GM12874 (cell line): Measurements from ENCODE around the gene GLCE.

Source experiments
- CTCF ChIP-seq: IDR thresholded peaks from 2 replicates; pipeline ENCODE4 v1.5.1; 2011; ENCODE audit warnings: low read depth, mild to moderate bottlenecking, control low read depth, low read length, moderate library complexity; ENCODE audit not compliant: insufficient read depth

GLCE gene

GRCh38 chr15:69305204-69305931 lies 144.9 kb downstream of the GLCE start:
- no peak for TF ChIP-seq CTCF

- TF ChIP-seq CTCF, result no peak
Measured at GRCh38 chr15:69305933-69306568, 145.6 kb downstream of the GLCE start.

GRCh38 chr15:69307939-69308338 lies 147.5 kb downstream of the GLCE start:
- TF ChIP-seq CTCF, result no peak

- no peak for TF ChIP-seq CTCF
Measured at GRCh38 chr15:69308949-69309348, 148.5 kb downstream of the GLCE start.

- TF ChIP-seq CTCF, result no peak
Measured at GRCh38 chr15:69311319-69311721, 150.9 kb downstream of the GLCE start.

- TF ChIP-seq CTCF, result no peak
Measured at GRCh38 chr15:69313432-69314000, 153.1 kb downstream of the GLCE start.

GRCh38 chr15:69314131-69314530 lies 153.7 kb downstream of the GLCE start:
- no peak for TF ChIP-seq CTCF
